Prostate gland (tissue), 1 donor: ENCODE measurements around the gene G6PD.

Source experiments
- POLR2A ChIP-seq: fragments of 450-650 bp; IDR thresholded peaks from one replicate; pipeline ENCODE4 v1.6.1; 2016; ENCODE audit warnings: antibody characterized with exemption, mild to moderate bottlenecking
- POLR2AphosphoS5 ChIP-seq: sonication (generic); formaldehyde crosslinking; IDR thresholded peaks from one replicate; pipeline ENCODE4 v1.6.1; 2017; ENCODE audit warnings: antibody characterized with exemption

DNA sequence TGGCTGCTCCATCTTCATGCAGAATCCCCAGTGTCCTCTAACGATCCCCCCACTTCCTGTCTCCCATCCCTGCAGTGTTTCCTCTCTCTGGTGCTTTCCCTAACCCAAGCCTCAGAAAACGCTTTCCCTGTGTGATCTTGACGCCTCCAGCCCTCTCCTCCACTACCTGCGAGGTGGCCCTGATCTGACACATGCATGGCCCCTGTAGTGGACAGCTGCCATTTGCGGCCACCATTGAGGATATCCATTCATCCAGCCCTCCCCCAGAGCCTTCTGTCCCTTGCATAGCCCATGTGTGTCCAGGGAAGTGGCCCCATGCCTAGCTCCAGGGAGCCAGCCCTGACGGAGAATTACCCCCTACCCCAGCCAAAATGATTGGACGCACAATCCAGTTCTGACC lies 63.3 kb downstream of the G6PD start:
- TF ChIP-seq POLR2A, result no peak
- TF ChIP-seq POLR2AphosphoS5, result no peak
